MG63 (cell line): Measurements from ENCODE around the gene ARAP3. TPM values are rescaled to one million over a fixed set of nuclear protein-coding genes. Genes with fewer than 3 reads are reported as not detected.
"Not testable (repeated sequence)": the region's sequence is repeated elsewhere in the genome, so short reads cannot be mapped to it uniquely, and the experiment has no call there.

ENCODE experiments used
- DNase-seq: peaks from one replicate; pipeline ENCODE4 v3.0.0-alpha.2; 2020
- H3K27me3 ChIP-seq: fragments of 250-450 bp; sonication (Bioruptor Pico); 2 replicates; pipeline ENCODE4 v1.5.1; 2020; ENCODE audit warnings: mild to moderate bottlenecking, moderate library complexity
- H3K36me3 ChIP-seq: fragments of 250-450 bp; sonication (Bioruptor Pico); 2 replicates; pipeline ENCODE4 v1.5.1; 2020; ENCODE audit warnings: mild to moderate bottlenecking, moderate library complexity
- H3K4me3 ChIP-seq: fragments of 250-450 bp; sonication (Bioruptor Pico); 2 replicates; pipeline ENCODE4 v1.5.1; 2020; ENCODE audit warnings: mild to moderate bottlenecking, moderate library complexity
- H3K9me3 ChIP-seq: fragments of 250-450 bp; sonication (Bioruptor Pico); 2 replicates; pipeline ENCODE4 v1.5.1; 2020; ENCODE audit warnings: mild to moderate bottlenecking, moderate library complexity
- total RNA-seq: library from RNA; depleted of rRNA; stranded (reverse); fragments of >200 nt; shearing (Covaris generic); gene quantifications from 2 replicates; pipeline ENCODE4 v1.2.3, GENCODE V29; 2014; ENCODE audit warnings: low replicate concordance; rRNA removed

The ARAP3 gene, protein sequence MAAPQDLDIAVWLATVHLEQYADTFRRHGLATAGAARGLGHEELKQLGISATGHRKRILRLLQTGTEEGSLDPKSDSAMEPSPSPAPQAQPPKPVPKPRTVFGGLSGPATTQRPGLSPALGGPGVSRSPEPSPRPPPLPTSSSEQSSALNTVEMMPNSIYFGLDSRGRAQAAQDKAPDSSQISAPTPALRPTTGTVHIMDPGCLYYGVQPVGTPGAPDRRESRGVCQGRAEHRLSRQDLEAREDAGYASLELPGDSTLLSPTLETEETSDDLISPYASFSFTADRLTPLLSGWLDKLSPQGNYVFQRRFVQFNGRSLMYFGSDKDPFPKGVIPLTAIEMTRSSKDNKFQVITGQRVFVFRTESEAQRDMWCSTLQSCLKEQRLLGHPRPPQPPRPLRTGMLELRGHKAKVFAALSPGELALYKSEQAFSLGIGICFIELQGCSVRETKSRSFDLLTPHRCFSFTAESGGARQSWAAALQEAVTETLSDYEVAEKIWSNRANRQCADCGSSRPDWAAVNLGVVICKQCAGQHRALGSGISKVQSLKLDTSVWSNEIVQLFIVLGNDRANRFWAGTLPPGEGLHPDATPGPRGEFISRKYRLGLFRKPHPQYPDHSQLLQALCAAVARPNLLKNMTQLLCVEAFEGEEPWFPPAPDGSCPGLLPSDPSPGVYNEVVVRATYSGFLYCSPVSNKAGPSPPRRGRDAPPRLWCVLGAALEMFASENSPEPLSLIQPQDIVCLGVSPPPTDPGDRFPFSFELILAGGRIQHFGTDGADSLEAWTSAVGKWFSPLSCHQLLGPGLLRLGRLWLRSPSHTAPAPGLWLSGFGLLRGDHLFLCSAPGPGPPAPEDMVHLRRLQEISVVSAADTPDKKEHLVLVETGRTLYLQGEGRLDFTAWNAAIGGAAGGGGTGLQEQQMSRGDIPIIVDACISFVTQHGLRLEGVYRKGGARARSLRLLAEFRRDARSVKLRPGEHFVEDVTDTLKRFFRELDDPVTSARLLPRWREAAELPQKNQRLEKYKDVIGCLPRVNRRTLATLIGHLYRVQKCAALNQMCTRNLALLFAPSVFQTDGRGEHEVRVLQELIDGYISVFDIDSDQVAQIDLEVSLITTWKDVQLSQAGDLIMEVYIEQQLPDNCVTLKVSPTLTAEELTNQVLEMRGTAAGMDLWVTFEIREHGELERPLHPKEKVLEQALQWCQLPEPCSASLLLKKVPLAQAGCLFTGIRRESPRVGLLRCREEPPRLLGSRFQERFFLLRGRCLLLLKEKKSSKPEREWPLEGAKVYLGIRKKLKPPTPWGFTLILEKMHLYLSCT (N-terminal part only)
- total RNA-seq: 2.1 and 4.6 TPM in 2 replicates

DNA sequence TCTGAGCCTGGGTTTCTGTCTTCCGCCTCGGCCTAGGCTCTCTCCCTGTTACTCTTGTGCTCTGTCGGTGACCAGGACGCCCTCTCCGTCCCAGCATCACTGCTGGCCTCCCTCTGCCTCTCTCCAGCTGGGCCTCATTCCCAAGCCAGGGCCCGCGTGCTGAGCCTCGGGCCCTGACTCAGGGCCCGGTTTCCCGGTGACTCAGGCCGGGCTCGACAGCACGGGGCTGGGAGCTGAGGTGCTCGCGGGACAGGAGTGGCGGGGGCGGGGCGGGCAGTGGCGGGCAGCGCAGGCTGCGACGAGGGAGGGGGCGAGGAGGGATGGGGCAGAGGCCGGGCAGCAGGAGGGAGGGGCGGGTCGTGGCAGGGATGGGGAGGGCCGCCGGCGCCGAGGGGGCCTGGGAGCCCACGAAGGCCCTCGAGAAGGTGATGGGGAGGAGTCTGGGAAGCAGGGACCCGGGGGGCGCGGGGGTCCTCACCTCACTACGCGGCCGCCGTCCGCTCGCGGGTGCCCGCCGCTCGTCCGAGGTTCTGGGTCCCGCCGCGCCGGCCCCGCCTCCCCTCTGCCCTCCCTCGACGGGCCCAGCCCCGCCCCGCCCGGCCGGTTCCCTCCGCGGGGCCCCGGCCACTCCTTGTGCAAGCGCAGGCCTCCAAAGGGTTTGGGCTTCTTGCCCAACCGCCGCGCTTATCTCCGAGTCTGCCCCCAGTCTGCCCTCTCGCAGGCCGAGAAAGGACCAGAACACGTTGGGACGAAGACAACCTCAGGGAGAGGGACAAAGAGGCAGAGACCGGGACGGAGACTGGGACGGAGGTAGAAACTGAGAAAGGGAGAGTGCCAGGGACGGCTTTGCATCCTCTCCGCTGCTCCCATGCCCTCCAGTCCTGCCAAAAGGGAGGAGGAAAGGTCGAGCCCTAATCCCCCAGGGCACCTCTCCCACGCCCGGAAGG is at the start of gene ARAP3:
TSS of gene ARAP3 (minus strand) at position 536 of the 947 bp plus-strand sequence. CDS start 1,744 bp downstream, outside the sequence.
- peaks cover 4% of the 10 kb centered on the region for H3K36me3 ChIP-seq
- H3K27me3 ChIP-seq: no peaks in the 10 kb centered on the region
- peak; percentile 95 for DNase-seq
- H3K4me3 ChIP-seq: peak within 1 kb of the TSS; percentile 48
- H3K9me3 ChIP-seq: no peaks in the 10 kb centered on the region

DNA sequence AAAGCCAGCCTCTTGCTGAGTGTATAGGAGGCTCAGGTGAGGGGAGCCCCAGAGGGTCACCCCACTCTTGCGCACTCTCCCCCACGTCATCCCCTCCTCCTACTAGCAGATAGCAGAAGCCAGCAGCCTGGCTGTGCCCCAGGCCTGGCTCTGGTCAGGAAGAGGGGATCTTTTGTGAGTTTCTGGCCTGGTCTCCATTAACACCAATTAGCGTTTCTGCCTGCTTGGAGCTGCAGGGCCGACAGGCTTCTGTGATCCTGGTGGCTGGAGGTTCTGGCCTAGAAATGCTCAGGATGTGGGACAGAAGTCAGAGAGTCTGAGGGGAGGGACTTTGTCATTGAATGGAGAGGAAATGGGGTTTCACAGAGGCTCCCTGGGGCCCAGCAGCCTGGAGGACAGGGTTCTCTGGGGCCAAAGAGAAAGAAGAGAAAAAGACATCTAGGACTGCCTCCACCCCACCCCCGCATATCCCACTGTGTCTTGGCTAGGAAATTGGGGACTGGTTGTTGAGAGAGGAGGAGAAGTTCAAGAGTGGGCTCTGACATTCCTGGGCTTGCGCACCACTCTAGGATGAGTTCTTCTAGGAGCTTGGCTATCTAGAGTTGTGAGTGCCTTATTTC is 47.5 kb upstream of the ARAP3 start:
- Histone ChIP-seq H3K36me3 (no peaks in the 10 kb centered on the region), H3K4me3 (no peak overlapping the region), H3K9me3 (no peaks in the 10 kb centered on the region), H3K27me3 (no peaks in the 10 kb centered on the region)
- no peak for DNase-seq

DNA sequence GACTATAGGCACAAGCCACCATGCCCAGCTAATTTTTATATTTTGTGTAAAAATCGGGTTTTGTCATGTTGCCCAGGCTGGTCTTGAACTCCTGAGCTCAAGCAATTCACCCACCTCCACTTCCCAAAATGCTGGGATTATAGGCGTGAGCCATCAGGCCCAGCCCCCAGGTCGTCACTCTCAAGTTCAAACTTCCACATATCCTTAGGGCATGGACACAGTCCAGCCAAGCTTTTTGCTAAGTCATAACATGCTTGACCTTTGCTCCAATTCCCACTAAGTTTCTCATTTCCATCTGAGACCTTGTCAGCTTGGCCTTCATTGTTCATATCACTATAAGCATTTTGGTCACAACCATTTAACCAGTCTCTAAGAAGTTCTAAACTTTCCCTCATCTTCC is 43.9 kb upstream of the ARAP3 start:
- no peaks in the 10 kb centered on the region for H3K36me3 ChIP-seq
- H3K4me3 ChIP-seq: no peak overlapping the region
- DNase-seq: peak; percentile 68
- H3K9me3 ChIP-seq: no peaks in the 10 kb centered on the region; the same call in 1 of the 2 replicates
- H3K27me3 ChIP-seq: no peaks in the 10 kb centered on the region

DNA sequence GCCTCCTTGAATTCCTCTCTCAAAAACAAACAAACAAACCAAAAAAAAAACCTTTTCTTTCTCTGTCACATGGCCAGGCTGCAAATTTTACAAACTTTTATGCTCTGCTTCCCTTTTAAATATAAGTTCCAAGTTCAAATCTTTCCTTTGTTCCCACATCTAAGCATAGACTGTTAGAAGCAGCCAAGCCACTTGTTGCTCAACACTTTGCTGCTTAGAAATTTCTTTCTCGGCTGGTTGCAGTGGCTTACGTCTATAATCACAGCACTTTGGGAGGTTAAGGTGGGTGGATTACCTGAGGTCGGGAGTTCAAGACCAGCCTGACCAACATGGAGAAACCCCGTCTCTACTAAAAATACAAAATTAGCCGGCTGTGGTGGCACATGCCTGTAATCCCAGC is 43.1 kb upstream of the ARAP3 start:
- H3K9me3 ChIP-seq, H3K27me3 ChIP-seq, H3K4me3 ChIP-seq, H3K36me3 ChIP-seq, DNase-seq: not testable (repeated sequence)

DNA sequence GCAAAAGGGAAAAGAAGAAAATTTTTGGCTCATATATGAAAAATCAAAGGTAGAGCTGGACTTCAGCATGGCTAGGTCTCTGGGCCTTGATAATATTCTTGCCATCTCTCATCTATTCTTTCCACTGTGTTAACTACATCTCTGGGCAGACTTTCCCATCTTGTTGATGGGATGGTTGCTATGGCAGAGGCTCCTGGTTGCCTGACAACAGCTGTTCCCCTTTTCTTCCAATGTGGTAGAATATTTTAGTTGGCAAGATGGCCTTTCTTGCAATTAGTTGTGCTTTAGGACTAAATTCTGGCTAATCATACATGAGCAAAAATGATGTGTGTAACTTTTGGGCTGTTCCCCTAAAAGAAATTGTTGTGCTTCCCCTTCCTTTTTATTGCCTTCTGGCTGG is 40.2 kb upstream of the ARAP3 start:
- no peak for DNase-seq
- Histone ChIP-seq H3K27me3 (peaks cover 4% of the 10 kb centered on the region; the same call in 1 of the 2 replicates), H3K36me3 (no peaks in the 10 kb centered on the region), H3K4me3 (no peak overlapping the region), H3K9me3 (no peaks in the 10 kb centered on the region; the same call in 1 of the 2 replicates)

DNA sequence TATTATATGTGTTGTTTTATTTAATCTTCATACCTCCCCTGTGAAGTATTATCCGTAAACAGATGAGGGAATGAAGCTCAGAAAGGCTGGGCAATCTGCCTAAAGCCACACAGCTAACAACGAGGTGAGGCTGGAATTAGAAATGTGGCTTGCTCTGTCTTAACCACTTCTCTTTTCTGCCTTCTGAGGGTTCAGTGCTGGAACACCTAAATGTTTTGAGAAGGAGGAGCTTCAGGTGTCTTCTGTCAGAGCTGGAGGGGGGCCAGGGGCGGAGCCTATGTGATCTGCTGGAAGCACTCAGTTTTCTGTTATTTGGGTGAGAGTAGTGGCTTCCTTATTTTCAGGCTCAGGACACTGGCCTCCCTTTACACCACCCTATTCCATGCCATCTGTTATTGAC is 35.0 kb upstream of the ARAP3 start:
- Histone ChIP-seq H3K27me3 (peaks cover 4% of the 10 kb centered on the region; the same call in 1 of the 2 replicates), H3K36me3 (no peaks in the 10 kb centered on the region), H3K4me3 (no peak overlapping the region), H3K9me3 (no peaks in the 10 kb centered on the region; the same call in 1 of the 2 replicates)
- no peak for DNase-seq

DNA sequence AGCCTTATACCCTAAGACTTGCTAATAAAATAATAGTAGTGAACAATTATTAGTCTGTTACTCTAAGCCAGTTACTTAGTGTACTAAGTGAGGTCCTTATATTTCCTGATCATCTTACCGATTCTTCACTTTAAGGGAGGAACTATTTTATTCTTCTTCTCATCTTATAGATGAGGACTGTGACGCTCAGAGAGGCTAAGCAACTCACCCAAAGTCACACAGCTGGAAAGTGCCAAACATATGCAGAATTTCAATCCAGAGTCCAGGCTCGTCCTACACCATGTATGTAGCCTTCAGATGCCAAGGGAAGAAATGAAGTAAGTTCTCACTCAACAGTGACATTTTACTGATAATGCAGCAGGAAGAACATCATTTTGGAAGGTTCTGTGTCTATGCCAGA is 34.4 kb upstream of the ARAP3 start:
- Histone ChIP-seq H3K27me3 (peaks cover 4% of the 10 kb centered on the region; the same call in 1 of the 2 replicates), H3K36me3 (no peaks in the 10 kb centered on the region), H3K9me3 (no peaks in the 10 kb centered on the region), H3K4me3 (no peak overlapping the region)
- no peak for DNase-seq

DNA sequence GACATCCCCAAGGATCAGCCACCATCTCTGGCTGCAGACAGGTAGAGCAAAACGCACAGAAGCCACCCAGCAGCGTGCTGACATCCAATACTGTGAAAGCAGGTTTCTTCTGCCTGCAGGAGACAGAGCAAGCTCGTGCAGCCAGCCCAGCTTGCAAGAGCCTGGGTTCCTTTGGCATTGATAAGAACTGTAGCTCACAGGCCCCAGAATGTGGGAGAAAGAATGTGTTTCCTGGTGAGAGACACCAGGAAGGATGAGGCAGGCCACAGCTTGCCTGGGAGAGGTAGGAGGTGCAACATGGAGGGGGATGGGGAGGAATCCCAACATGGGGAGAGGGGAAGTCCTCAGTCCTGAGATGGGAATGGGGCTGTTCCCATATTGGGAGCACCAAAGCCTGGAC is 34.0 kb upstream of the ARAP3 start:
- peak; percentile 36 for DNase-seq
- no peaks in the 10 kb centered on the region for H3K36me3 ChIP-seq
- no peaks in the 10 kb centered on the region for H3K9me3 ChIP-seq
- H3K4me3 ChIP-seq: no peak overlapping the region
- H3K27me3 ChIP-seq: peaks cover 4% of the 10 kb centered on the region; the same call in 1 of the 2 replicates

DNA sequence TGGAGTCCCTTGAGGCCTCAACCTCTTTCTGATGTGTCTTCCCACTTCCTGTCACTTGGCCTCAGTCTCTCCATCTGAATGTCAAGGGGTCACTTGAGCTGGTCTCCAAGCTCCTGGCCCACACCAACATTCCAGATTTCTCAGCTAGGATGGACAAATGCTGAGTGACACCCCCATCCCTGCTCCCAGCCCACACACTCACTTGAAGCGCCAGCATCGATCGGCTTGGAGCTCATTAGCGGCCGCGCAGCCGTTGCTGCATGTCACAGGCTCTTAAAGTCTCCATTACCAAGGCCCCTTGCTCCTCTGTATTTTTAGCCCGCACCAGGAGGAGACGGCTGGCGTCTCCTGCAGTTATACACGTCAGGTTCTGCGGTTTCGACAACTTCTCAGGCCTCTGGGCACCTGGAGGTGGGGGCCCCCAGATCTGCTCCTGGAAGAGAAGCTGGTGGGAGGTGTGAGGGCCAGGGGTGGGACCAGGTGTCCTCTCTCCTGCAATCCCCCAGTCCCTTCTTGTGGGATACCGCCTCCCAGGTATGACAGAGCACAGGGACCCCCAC is 33.4 kb upstream of the ARAP3 start:
- DNase-seq: no peak
- H3K4me3 ChIP-seq: no peak overlapping the region
- H3K27me3 ChIP-seq: peaks cover 3% of the 10 kb centered on the region; the same call in 1 of the 2 replicates
- H3K9me3 ChIP-seq: no peaks in the 10 kb centered on the region
- H3K36me3 ChIP-seq: no peaks in the 10 kb centered on the region

DNA sequence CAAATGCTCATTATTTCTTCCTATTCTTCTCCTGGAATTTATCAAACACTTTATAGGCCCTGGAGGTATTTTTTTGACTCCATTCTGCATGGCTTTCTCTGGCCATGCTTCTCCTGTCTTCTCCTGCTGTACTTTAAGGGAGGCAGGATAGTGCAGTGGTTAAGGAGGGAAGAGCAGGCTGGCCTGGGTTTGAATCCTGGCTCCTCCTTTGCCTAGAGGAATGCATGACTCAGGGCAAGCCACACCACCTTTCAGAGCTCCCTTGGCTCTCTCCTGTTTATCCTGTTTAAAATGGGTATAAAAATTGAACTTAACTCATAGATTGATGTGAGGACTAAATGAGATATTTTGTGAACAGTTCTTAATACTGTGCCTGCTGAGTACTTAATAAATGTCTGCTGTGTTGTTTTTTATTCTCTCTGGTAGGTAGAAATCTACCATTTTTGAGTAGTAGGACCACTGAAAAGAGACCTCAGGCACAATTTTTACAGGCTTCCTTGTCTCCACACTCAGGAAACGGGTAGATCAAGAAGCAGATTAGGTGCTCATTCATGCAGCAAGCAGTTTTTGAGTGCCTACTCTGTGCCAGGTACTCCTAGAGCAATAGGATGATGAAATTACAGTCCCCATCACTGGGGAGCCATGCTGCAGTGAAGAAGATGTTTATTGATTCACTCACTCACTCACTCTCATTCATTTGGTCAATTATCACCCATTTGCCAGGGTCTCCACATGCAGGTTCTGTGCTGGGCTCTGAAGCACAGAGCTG is 32.7 kb upstream of the ARAP3 start:
- no peaks in the 10 kb centered on the region for H3K36me3 ChIP-seq
- H3K4me3 ChIP-seq: no peak overlapping the region
- H3K27me3 ChIP-seq: no peaks in the 10 kb centered on the region
- DNase-seq: peak; percentile 58
- no peaks in the 10 kb centered on the region for H3K9me3 ChIP-seq

DNA sequence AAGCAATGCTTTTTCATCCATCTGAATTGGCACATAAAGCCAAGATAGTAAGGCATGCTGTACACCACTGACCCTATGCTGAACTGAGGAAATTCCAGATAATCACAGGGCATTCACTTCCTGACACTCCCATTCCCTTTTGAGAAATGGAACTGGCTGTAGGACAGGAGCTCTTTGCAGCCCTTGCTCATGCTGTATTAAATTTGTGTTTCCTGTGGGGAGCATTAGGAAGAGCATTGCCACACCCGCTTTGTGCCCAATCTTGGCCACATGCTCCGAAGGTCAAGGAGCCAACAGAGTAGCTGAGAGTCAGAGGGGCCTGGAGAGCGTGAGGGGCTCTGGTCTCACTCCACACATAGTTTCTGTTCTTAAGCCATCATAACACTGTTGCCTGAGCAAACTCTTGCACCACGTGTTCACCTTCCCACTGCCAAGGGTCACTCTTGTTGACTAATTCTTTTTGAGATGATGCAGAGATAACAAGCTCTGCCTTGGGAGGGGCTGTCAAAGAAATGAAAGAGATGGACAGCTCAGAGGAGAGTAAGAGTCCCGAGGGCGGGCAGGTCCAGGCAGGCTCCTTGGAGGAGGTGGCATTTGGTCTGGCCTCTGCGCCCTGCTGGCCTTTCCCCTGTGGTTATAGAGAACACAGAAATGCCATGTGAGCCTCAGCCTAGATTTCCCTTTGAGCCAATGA is 31.7 kb upstream of the ARAP3 start:
- no peaks in the 10 kb centered on the region for H3K27me3 ChIP-seq
- H3K4me3 ChIP-seq: no peak overlapping the region
- peak; percentile 68 for DNase-seq
- H3K9me3 ChIP-seq: no peaks in the 10 kb centered on the region
- H3K36me3 ChIP-seq: no peaks in the 10 kb centered on the region

DNA sequence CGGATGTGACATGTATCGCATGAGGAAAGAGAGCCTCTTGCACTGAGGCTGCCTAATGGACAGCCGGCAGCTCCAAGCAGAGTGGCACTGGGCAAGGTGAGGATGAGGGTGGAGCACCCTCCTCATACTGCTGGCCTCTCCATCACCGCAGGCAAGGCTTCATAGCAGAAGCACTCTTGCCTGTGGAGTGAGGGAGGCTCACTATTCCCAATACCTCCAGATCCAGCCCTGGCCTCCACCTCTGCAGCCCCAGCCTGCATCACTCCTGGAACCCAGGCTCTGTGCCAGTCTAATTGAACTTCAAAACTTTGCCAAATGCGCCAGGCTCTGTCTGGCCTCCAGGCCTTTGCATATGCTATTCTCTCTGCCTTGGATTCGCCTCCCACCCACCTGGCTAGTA is 29.7 kb upstream of the ARAP3 start:
- no peaks in the 10 kb centered on the region for H3K36me3 ChIP-seq
- H3K27me3 ChIP-seq: no peaks in the 10 kb centered on the region
- H3K9me3 ChIP-seq: no peaks in the 10 kb centered on the region
- DNase-seq: no peak
- H3K4me3 ChIP-seq: no peak overlapping the region

DNA sequence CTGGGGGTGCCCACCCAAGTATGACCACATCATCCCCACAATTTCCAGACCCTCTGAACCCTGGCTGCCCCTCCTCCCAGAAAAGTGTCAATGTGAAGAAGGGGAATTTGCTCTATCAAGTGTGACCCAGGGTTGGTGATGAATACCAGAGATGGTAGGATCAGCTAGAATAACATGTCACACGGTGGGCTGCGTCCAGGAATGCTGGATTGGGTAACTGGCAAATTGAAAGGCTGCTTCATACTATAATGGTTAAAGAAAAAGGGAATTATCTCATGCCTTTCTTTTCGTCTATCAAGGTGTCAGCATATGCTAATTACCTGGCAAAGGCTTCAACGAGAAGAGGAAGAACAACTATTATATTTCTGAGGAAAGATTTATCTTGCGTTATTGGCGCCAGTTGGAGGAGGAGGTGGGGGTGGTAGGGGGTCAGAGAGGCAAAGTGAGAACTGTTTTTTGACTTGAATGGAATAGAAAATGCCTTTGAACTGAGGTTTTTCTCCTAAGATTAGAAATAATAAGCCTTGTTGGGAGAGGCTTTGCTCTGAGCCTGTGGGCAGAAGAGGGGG is 27.8 kb upstream of the ARAP3 start:
- Histone ChIP-seq H3K27me3 (peaks cover 6% of the 10 kb centered on the region), H3K4me3 (no peak overlapping the region), H3K9me3 (no peaks in the 10 kb centered on the region), H3K36me3 (no peaks in the 10 kb centered on the region)
- no peak for DNase-seq
